GM12878 (cell line): ENCODE data around the gene BMPR1B. TPM values are rescaled to one million over a fixed set of nuclear protein-coding genes. Genes with fewer than 3 reads are reported as not detected.

ENCODE experiments used
- ATAC-seq: fragments of 200-7000 bp; cut with Tn5 transposase; 3 replicates; pipeline ENCODE4 v1.9.1; 2020; ENCODE audit warnings: mild to moderate bottlenecking, moderate library complexity
- BruUV-seq: library from RNA; stranded (reverse); fragments of 400-500 nt; replicated peaks from 2 replicates; lab custom pipeline; 2021; lab: Mats Ljungman, UMichigan
- CTCF ChIA-PET: fragments of 300-600 bp; sonication (Branson Sonifier 250); formaldehyde crosslinking; extraction: SDS; loops from one replicate; lab custom pipeline; 2021; ENCODE audit warnings: inconsistent platforms; lab: Yijun Ruan, JAX
- POLR2A ChIA-PET: fragments of 350-600 bp; formaldehyde crosslinking; extraction: SDS; loops from one replicate; lab custom pipeline; 2021; ENCODE audit warnings: inconsistent platforms; lab: Charles Lee
- RAD21 ChIA-PET: fragments of 300-600 bp; sonication (Branson Sonifier 250); formaldehyde crosslinking; loops from one replicate; lab custom pipeline; 2023; ENCODE audit warnings: antibody characterized with exemption; ENCODE audit not compliant: unreplicated experiment; lab: Charles Lee
- SMC1A ChIA-PET: fragments of 300-600 bp; sonication (Branson Sonifier 250); formaldehyde crosslinking; loops from one replicate; lab custom pipeline; 2023; ENCODE audit not compliant: unreplicated experiment, uncharacterized antibody; lab: Charles Lee
- DNase-seq: peaks from one replicate; pipeline ENCODE4 v3.0.0-alpha.2; 2011; ENCODE audit warnings: low read depth, low spot score
- FAIRE-seq: peaks from 3 replicates; lab custom pipeline; 2011; peaks lifted over from hg19 to GRCh38; lab: Jason Lieb, UNC
- H2AFZ ChIP-seq: 2 replicates; pipeline ENCODE4 v1.6.0; 2011; ENCODE audit warnings: low read depth, low read length, control low read depth; ENCODE audit not compliant: control insufficient read depth
- H3K27ac ChIP-seq: 2 replicates; pipeline ENCODE4 v1.5.1; 2011; ENCODE audit warnings: control low read depth; ENCODE audit not compliant: control insufficient read depth, insufficient read depth
- H3K27me3 ChIP-seq, 2 experiments: replicated peaks in 1 of 2; 2 replicates each; pipeline versions ENCODE4 v1.6.0 to v1.6.1; 2011; ENCODE audit warnings: low read length in 1 of 2; ENCODE audit not compliant: control insufficient read depth in 2 of 2, insufficient read depth in 2 of 2
- H3K36me3 ChIP-seq, 2 experiments: 2 replicates each; pipeline ENCODE4 v1.5.1; 2011; ENCODE audit warnings: low read length in 1 of 2; ENCODE audit not compliant: control insufficient read depth in 2 of 2, insufficient read depth in 2 of 2
- H3K4me1 ChIP-seq: 2 replicates; pipeline ENCODE4 v1.6.1; 2011; ENCODE audit warnings: mild to moderate bottlenecking, low read length, moderate library complexity, mixed read lengths; ENCODE audit not compliant: control insufficient read depth, insufficient read depth
- H3K4me2 ChIP-seq: 2 replicates; pipeline ENCODE4 v1.6.0; 2011; ENCODE audit warnings: control low read depth; ENCODE audit not compliant: control insufficient read depth, insufficient read depth
- H3K4me3 ChIP-seq: fragments of 200-600 bp; sonication (generic); 2 replicates; pipeline ENCODE4 v1.5.1; 2016
- H3K79me2 ChIP-seq: 2 replicates; pipeline ENCODE4 v1.6.0; 2011; ENCODE audit warnings: low read length; ENCODE audit not compliant: control insufficient read depth, insufficient read depth
- H3K9ac ChIP-seq: 2 replicates; pipeline ENCODE4 v1.8.0; 2011; ENCODE audit warnings: low read length, control low read depth, mixed read lengths; ENCODE audit not compliant: control insufficient read depth, insufficient read depth
- H3K9me3 ChIP-seq: replicated peaks from 3 replicates; pipeline ENCODE4 v1.5.1; 2011; ENCODE audit warnings: mild to moderate bottlenecking, low read length; ENCODE audit not compliant: control insufficient read depth, insufficient read depth
- H4K20me1 ChIP-seq: 2 replicates; pipeline ENCODE4 v1.6.0; 2011; ENCODE audit not compliant: control insufficient read depth, insufficient read depth
- ATF7 ChIP-seq: fragments of 450-650 bp; IDR thresholded peaks from 2 replicates; pipeline ENCODE4 v1.6.1; 2016; ENCODE audit warnings: low read depth, mild to moderate bottlenecking
- CREM ChIP-seq: IDR thresholded peaks from 2 replicates; pipeline ENCODE4 v1.6.1; 2014; ENCODE audit warnings: antibody characterized with exemption, low read depth
- EGR1 ChIP-seq, 2 experiments: IDR thresholded peaks; 1 replicate in 1 of 2; 2 replicates in 1 of 2; pipeline ENCODE4 v1.6.1; 2011 to 2012; ENCODE audit warnings: low read depth in 2 of 2, low read length in 2 of 2, borderline replicate concordance in 1 of 2, mild to moderate bottlenecking in 1 of 2, moderate library complexity in 1 of 2
- ESRRA ChIP-seq: IDR thresholded peaks from 2 replicates; pipeline ENCODE4 v1.6.1; 2012; ENCODE audit warnings: mild to moderate bottlenecking, low read length, improper control_type of control experiment
- MXI1 ChIP-seq: fragments of 150-350 bp; IDR thresholded peaks from 2 replicates; pipeline ENCODE4 v1.6.1; 2011; ENCODE audit warnings: low read depth, mild to moderate bottlenecking, inconsistent platforms, low read length, improper control_type of control experiment
- MYB ChIP-seq: fragments of 150-350 bp; IDR thresholded peaks from 2 replicates; pipeline ENCODE4 v1.6.1; 2014; ENCODE audit warnings: mild to moderate bottlenecking, low read depth, low read length, borderline replicate concordance
- PML ChIP-seq: IDR thresholded peaks from 2 replicates; pipeline ENCODE4 v1.6.1; 2012; ENCODE audit warnings: low read length, inconsistent platforms
- RAD21 ChIP-seq: IDR thresholded peaks from 2 replicates; pipeline ENCODE4 v1.6.1; 2011; ENCODE audit warnings: mild to moderate bottlenecking, low read depth, low read length, moderate library complexity; ENCODE audit not compliant: insufficient read depth
- RAD51 ChIP-seq: fragments of 450-650 bp; IDR thresholded peaks from 2 replicates; pipeline ENCODE4 v1.6.1; 2016; ENCODE audit warnings: moderate library complexity, mild to moderate bottlenecking, inconsistent platforms
- RFX5 ChIP-seq: IDR thresholded peaks from 2 replicates; pipeline ENCODE4 v1.6.1; 2011; ENCODE audit warnings: low read depth, low read length, improper control_type of control experiment
- SMAD1 ChIP-seq: fragments of 450-650 bp; IDR thresholded peaks from 2 replicates; pipeline ENCODE4 v1.6.1; 2018; ENCODE audit warnings: mild to moderate bottlenecking, low read depth; ENCODE audit not compliant: partially characterized antibody
- SMARCA5 ChIP-seq: fragments of 450-650 bp; IDR thresholded peaks from 2 replicates; pipeline ENCODE4 v1.6.1; 2017; ENCODE audit warnings: mild to moderate bottlenecking
- YY1 ChIP-seq: IDR thresholded peaks from 2 replicates; pipeline ENCODE4 v1.6.1; 2011; ENCODE audit warnings: low read depth, mild to moderate bottlenecking, low read length
- WGBS: methylation state at CpG from one replicate; pipeline ENCODE4 v1.1.6; 2016; ENCODE audit warnings: low lambda C conversion rate; ENCODE audit not compliant: insufficient replicate concordance, insufficient coverage; ENCODE audit errors: missing lambda C conversion rate; 5-methylcytosine and 5-hydroxymethylcytosine counted together
- in situ Hi-C: fragments of 300-500 bp; cut with MboI; formaldehyde crosslinking; loops from 9 replicates; pipeline ENCODE4 v1.14.3; 2018; ENCODE audit warnings: mixed read lengths
- intact Hi-C: fragments of 100-400 bp; cut with micrococcal nuclease; formaldehyde crosslinking; loops from one replicate; pipeline ENCODE4 v1.14.2; 2022; ENCODE audit not compliant: unreplicated experiment
- polyA plus RNA-seq, 11 experiments: library from polyadenylated mRNA; depleted of rRNA in 4 of 11; unstranded in 6 of 11; stranded (reverse) in 5 of 11; fragments of >200 nt; fragmentation: Nextera tagmentation in 4 of 11; fragmentation: Illumina TruSeq in 1 of 11; extraction: Ambion mirVana in 4 of 11; extraction: Trizol in 1 of 11; gene quantifications; 1 replicate in 1 of 11; 2 replicates in 10 of 11; pipeline versions ENCODE4 v1.2.1 to v1.2.3, GENCODE V29; 2011 to 2016; ENCODE audit warnings: inconsistent platforms in 2 of 11, missing spikeins in 2 of 11, low read depth in 1 of 11
- total RNA-seq, 4 experiments: library from RNA; depleted of rRNA in 3 of 4; stranded (reverse); fragments of >200 nt in 3 of 4; fragmentation: Illumina TruSeq in 1 of 4; extraction: Trizol in 1 of 4; gene quantifications; 2 replicates each; pipeline versions ENCODE4 v1.2.1 to v1.2.3, GENCODE V29; 2013 to 2021
- TF ChIP-seq, protein P1 (sequence below): IDR thresholded peaks from 2 replicates; pipeline ENCODE4 v1.6.1; 2012; ENCODE audit warnings: low read length, inconsistent platforms
- TF ChIP-seq, protein P2 (sequence below): IDR thresholded peaks from 2 replicates; pipeline ENCODE4 v1.6.1; 2012; ENCODE audit warnings: improper control_type of control experiment, low read depth, low read length; ENCODE audit not compliant: insufficient replicate concordance
- TF ChIP-seq, protein P3 (sequence below): fragments of 450-650 bp; IDR thresholded peaks from 2 replicates; pipeline ENCODE4 v1.6.1; 2016; ENCODE audit warnings: mild to moderate bottlenecking, moderate library complexity, borderline replicate concordance

Gene BMPR1B
- total and polyA plus RNA-seq, 10 of the 15 experiments (the other 5 are each of a cell fraction or from before 2014, with no cell fraction given), result not detected

DNA sequence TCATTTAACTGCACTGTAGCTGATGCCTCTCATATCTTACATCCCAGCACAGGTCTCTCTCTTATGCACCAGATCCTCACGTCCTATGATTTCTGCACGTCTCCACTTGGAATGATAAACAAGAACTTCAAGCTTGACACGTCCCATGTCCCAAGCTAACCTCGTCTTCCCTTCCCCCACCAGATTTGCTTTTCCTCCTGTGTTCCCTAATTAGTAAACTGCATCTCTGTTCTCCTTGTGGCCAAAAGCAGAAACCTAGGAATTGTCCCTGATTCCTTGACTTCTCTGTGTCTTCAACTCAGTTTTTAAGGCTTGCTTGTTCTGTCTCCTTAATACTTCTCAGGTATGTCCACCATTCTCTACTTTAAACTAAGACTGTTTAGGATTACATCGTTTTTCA lies 171.9 kb downstream of the BMPR1B start:
- SMC1A ChIA-PET, result no interaction called here
- no TSS peak for BruUV-seq
- no peak overlapping the region for H3K27ac ChIP-seq
- no peak overlapping the region for H3K4me2 ChIP-seq
- no peaks in the 10 kb centered on the region for H3K27me3 ChIP-seq
- intact Hi-C loops, result no loop called here
- in situ Hi-C loops, result no loop called here
- 14% methylated on average over 5 of the region's 5 CpGs for WGBS
- ATAC-seq (no peak), FAIRE-seq (no peak), DNase-seq (no peak)
- H3K36me3 ChIP-seq, result no peaks in the 10 kb centered on the region
- CTCF ChIA-PET, result interaction anchor here (1.1 kb wide), 1 partner anchor 523 kb away, joined by 3 read pairs; no protein-coding TSS in a partner anchor
- no peaks in the 10 kb centered on the region for H4K20me1 ChIP-seq
- H3K9ac ChIP-seq, result no peak overlapping the region
- no peak overlapping the region for H2AFZ ChIP-seq
- H3K79me2 ChIP-seq, result no peaks in the 10 kb centered on the region
- POLR2A ChIA-PET, result no interaction called here
- no peak overlapping the region for H3K4me3 ChIP-seq
- no peaks in the 10 kb centered on the region for H3K4me1 ChIP-seq
- RAD21 ChIA-PET, result no interaction called here
- no peaks in the 10 kb centered on the region for H3K9me3 ChIP-seq
- no peak for TF ChIP-seq MYB
- no peak for TF ChIP-seq YY1
- no peak for TF ChIP-seq MXI1
- TF ChIP-seq RFX5, result no peak
- TF ChIP-seq ESRRA, result no peak
- TF ChIP-seq, protein P1, sequence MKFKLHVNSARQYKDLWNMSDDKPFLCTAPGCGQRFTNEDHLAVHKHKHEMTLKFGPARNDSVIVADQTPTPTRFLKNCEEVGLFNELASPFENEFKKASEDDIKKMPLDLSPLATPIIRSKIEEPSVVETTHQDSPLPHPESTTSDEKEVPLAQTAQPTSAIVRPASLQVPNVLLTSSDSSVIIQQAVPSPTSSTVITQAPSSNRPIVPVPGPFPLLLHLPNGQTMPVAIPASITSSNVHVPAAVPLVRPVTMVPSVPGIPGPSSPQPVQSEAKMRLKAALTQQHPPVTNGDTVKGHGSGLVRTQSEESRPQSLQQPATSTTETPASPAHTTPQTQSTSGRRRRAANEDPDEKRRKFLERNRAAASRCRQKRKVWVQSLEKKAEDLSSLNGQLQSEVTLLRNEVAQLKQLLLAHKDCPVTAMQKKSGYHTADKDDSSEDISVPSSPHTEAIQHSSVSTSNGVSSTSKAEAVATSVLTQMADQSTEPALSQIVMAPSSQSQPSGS, result no peak
- no peak for TF ChIP-seq SMAD1
- no peak for TF ChIP-seq RAD51
- no peak for TF ChIP-seq EGR1 (IDR thresholded peaks at IDR 0.05; ENCODE audit: borderline replicate concordance in 1 of 2, low read depth in 2 of 2, low read length in 2 of 2)
- TF ChIP-seq, protein P2, sequence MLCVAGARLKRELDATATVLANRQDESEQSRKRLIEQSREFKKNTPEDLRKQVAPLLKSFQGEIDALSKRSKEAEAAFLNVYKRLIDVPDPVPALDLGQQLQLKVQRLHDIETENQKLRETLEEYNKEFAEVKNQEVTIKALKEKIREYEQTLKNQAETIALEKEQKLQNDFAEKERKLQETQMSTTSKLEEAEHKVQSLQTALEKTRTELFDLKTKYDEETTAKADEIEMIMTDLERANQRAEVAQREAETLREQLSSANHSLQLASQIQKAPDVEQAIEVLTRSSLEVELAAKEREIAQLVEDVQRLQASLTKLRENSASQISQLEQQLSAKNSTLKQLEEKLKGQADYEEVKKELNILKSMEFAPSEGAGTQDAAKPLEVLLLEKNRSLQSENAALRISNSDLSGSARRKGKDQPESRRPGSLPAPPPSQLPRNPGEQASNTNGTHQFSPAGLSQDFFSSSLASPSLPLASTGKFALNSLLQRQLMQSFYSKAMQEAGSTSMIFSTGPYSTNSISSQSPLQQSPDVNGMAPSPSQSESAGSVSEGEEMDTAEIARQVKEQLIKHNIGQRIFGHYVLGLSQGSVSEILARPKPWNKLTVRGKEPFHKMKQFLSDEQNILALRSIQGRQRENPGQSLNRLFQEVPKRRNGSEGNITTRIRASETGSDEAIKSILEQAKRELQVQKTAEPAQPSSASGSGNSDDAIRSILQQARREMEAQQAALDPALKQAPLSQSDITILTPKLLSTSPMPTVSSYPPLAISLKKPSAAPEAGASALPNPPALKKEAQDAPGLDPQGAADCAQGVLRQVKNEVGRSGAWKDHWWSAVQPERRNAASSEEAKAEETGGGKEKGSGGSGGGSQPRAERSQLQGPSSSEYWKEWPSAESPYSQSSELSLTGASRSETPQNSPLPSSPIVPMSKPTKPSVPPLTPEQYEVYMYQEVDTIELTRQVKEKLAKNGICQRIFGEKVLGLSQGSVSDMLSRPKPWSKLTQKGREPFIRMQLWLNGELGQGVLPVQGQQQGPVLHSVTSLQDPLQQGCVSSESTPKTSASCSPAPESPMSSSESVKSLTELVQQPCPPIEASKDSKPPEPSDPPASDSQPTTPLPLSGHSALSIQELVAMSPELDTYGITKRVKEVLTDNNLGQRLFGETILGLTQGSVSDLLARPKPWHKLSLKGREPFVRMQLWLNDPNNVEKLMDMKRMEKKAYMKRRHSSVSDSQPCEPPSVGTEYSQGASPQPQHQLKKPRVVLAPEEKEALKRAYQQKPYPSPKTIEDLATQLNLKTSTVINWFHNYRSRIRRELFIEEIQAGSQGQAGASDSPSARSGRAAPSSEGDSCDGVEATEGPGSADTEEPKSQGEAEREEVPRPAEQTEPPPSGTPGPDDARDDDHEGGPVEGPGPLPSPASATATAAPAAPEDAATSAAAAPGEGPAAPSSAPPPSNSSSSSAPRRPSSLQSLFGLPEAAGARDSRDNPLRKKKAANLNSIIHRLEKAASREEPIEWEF, result no peak
- TF ChIP-seq ATF7, result no peak
- no peak for TF ChIP-seq SMARCA5
- no peak for TF ChIP-seq CREM
- no peak for TF ChIP-seq RAD21
- TF ChIP-seq, protein P3, sequence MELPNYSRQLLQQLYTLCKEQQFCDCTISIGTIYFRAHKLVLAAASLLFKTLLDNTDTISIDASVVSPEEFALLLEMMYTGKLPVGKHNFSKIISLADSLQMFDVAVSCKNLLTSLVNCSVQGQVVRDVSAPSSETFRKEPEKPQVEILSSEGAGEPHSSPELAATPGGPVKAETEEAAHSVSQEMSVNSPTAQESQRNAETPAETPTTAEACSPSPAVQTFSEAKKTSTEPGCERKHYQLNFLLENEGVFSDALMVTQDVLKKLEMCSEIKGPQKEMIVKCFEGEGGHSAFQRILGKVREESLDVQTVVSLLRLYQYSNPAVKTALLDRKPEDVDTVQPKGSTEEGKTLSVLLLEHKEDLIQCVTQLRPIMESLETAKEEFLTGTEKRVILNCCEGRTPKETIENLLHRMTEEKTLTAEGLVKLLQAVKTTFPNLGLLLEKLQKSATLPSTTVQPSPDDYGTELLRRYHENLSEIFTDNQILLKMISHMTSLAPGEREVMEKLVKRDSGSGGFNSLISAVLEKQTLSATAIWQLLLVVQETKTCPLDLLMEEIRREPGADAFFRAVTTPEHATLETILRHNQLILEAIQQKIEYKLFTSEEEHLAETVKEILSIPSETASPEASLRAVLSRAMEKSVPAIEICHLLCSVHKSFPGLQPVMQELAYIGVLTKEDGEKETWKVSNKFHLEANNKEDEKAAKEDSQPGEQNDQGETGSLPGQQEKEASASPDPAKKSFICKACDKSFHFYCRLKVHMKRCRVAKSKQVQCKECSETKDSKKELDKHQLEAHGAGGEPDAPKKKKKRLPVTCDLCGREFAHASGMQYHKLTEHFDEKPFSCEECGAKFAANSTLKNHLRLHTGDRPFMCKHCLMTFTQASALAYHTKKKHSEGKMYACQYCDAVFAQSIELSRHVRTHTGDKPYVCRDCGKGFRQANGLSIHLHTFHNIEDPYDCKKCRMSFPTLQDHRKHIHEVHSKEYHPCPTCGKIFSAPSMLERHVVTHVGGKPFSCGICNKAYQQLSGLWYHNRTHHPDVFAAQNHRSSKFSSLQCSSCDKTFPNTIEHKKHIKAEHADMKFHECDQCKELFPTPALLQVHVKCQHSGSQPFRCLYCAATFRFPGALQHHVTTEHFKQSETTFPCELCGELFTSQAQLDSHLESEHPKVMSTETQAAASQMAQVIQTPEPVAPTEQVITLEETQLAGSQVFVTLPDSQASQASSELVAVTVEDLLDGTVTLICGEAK, result no peak
- no peak for TF ChIP-seq PML
